ENCODE results near the gene ACTBL2.

DNA sequence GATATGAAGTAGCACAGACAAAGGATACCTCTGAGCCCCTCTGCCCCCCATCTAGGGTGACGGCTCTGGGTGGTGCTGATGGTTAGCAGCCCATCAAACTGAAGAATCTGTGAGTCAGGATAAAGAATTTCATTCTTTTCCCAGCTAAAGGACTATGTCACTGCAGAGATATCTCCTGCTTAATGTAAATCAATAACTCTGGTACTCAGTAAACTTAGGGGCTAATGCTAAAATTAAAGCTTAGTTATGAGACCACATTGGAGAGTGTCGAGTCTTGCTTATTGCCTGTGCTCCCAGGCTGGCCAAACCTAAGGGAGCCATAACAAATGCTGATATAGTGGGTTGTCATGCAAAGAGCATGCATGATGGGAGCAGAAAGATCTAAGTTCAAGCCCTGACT is 25.6 kb upstream of the ACTBL2 start:
- TF ChIP-seq, protein P1, sequence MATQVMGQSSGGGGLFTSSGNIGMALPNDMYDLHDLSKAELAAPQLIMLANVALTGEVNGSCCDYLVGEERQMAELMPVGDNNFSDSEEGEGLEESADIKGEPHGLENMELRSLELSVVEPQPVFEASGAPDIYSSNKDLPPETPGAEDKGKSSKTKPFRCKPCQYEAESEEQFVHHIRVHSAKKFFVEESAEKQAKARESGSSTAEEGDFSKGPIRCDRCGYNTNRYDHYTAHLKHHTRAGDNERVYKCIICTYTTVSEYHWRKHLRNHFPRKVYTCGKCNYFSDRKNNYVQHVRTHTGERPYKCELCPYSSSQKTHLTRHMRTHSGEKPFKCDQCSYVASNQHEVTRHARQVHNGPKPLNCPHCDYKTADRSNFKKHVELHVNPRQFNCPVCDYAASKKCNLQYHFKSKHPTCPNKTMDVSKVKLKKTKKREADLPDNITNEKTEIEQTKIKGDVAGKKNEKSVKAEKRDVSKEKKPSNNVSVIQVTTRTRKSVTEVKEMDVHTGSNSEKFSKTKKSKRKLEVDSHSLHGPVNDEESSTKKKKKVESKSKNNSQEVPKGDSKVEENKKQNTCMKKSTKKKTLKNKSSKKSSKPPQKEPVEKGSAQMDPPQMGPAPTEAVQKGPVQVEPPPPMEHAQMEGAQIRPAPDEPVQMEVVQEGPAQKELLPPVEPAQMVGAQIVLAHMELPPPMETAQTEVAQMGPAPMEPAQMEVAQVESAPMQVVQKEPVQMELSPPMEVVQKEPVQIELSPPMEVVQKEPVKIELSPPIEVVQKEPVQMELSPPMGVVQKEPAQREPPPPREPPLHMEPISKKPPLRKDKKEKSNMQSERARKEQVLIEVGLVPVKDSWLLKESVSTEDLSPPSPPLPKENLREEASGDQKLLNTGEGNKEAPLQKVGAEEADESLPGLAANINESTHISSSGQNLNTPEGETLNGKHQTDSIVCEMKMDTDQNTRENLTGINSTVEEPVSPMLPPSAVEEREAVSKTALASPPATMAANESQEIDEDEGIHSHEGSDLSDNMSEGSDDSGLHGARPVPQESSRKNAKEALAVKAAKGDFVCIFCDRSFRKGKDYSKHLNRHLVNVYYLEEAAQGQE (IDR thresholded peaks at IDR 0.05; ENCODE audit: insufficient read depth in 1 of 2, low read depth in 2 of 2, low read length in 2 of 2): no peak
- TF ChIP-seq SIN3A (IDR thresholded peaks at IDR 0.05; ENCODE audit: borderline replicate concordance, insufficient read depth, low read length) (no peak), TAF1 (IDR thresholded peaks at IDR 0.05; ENCODE audit: borderline replicate concordance, insufficient read depth, low read length) (no peak), POLR2AphosphoS5 (IDR thresholded peaks at IDR 0.05; ENCODE audit: low read depth, low read length) (no peak), FOXP2 (optimal IDR thresholded peaks at IDR 0.05; ENCODE audit: borderline replicate concordance, extremely low read depth, extremely low read length, insufficient read depth) (no peak)

Measured in PFSK-1 (cell line).